ENCODE results near the gene C11orf16.

DNA sequence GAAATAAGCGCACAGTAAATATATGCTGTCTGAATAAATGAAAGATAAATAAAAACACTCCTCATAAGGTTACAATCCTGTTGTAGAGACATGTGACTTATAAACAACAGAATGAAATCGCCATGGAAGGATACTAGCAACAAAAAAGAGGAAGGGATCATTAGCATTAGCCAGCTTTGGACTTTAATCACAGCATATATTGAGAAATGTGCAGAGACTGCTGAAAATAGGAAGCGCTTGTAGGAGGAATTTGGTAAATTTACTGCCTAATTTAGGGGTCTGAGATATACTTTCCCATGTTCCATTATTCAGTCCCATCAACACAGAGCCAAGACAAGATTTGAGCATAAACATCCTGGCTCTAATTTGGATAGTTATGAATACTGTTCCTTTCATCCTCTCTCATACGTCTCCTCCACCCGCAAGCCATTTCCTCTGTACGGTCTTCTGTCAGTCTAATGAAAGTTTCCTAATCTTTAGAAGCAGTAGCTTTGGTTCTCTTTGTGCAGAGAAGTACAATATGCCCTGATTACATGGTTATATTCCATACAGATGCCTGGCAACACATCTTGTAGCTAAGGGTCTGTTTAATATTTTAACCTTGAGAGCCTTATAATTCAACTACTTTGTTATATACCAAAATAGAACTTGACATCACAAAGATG lies 58.9 kb downstream of the C11orf16 start:
- no peak for TF ChIP-seq EZH2 (IDR thresholded peaks at IDR 0.05; ENCODE audit: borderline replicate concordance)
- TF ChIP-seq, protein P1, sequence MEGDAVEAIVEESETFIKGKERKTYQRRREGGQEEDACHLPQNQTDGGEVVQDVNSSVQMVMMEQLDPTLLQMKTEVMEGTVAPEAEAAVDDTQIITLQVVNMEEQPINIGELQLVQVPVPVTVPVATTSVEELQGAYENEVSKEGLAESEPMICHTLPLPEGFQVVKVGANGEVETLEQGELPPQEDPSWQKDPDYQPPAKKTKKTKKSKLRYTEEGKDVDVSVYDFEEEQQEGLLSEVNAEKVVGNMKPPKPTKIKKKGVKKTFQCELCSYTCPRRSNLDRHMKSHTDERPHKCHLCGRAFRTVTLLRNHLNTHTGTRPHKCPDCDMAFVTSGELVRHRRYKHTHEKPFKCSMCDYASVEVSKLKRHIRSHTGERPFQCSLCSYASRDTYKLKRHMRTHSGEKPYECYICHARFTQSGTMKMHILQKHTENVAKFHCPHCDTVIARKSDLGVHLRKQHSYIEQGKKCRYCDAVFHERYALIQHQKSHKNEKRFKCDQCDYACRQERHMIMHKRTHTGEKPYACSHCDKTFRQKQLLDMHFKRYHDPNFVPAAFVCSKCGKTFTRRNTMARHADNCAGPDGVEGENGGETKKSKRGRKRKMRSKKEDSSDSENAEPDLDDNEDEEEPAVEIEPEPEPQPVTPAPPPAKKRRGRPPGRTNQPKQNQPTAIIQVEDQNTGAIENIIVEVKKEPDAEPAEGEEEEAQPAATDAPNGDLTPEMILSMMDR (IDR thresholded peaks at IDR 0.05; ENCODE audit: poor library complexity), result no peak
- no peak for TF ChIP-seq EZH2phosphoT487 (IDR thresholded peaks at IDR 0.05; ENCODE audit: low read depth, severe bottlenecking, unreplicated experiment)
